ENCODE data around the gene AFAP1L1.

DNA sequence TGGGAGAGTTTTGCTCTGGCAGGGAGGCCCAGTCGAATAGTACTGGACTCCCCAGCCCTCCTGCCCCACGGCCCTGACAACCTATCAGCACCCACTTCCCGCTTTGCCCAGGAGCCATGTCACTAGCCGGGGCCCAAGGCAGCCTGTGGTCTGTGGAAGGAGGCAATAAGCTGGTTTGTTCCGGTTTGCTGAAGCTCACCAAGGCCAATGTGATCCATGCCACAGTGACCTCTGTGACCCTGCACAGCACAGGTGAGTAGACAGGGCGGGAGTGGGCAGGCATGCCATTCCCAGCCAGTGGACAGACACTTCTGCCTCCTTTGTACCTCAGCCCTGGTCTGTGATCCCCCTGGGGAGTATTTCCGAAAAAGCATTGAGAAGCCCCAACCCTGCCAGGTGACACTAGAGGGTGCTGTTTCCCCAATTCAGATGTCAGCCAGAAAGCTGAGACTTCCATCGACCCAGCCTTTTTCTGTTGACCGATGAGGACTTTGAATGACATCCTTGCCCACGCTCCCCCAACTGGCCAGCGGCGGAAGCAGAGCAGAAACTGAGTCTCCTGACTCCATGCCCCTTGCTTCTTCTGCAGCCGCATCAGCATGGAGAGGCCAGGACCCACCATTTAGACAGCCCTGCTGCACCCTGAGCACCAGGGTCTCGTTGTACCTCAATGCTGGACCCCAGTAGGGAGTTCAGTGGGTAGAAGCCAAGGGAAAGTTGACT is 95.8 kb downstream of the AFAP1L1 start:
- TF ChIP-seq, protein P1, sequence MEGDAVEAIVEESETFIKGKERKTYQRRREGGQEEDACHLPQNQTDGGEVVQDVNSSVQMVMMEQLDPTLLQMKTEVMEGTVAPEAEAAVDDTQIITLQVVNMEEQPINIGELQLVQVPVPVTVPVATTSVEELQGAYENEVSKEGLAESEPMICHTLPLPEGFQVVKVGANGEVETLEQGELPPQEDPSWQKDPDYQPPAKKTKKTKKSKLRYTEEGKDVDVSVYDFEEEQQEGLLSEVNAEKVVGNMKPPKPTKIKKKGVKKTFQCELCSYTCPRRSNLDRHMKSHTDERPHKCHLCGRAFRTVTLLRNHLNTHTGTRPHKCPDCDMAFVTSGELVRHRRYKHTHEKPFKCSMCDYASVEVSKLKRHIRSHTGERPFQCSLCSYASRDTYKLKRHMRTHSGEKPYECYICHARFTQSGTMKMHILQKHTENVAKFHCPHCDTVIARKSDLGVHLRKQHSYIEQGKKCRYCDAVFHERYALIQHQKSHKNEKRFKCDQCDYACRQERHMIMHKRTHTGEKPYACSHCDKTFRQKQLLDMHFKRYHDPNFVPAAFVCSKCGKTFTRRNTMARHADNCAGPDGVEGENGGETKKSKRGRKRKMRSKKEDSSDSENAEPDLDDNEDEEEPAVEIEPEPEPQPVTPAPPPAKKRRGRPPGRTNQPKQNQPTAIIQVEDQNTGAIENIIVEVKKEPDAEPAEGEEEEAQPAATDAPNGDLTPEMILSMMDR (IDR thresholded peaks at IDR 0.05; ENCODE audit: low read depth, low read length, missing input control) = peak; percentile 69
- TF ChIP-seq GABPA (IDR thresholded peaks at IDR 0.05 in 1 of 2, conservative IDR thresholded peaks at IDR 0.05 in 1 of 2) = no peak

Data from liver (tissue), 3 donors.